Endothelial cell (in vitro differentiated cells): ENCODE data around the gene R3HDM1. TPM values are rescaled to one million over a fixed set of nuclear protein-coding genes. Genes with fewer than 3 reads are reported as not detected.

Source experiments
- DNase-seq: peaks from one replicate; pipeline ENCODE4 v3.0.0; 2021; ENCODE audit warnings: low spot score
- H3K27ac Mint-ChIP-seq: one replicate; pipeline ENCODE4 v1.8.0; 2021; ENCODE audit warnings: mixed read lengths, inconsistent platforms; ENCODE audit not compliant: unreplicated experiment
- H3K27me3 Mint-ChIP-seq: one replicate; pipeline ENCODE4 v1.8.0; 2021; ENCODE audit warnings: mild to moderate bottlenecking, moderate library complexity, mixed read lengths, inconsistent platforms; ENCODE audit not compliant: unreplicated experiment
- H3K36me3 Mint-ChIP-seq: one replicate; pipeline ENCODE4 v1.8.0; 2021; ENCODE audit warnings: mild to moderate bottlenecking, low read depth, mixed read lengths, inconsistent platforms; ENCODE audit not compliant: unreplicated experiment
- H3K4me1 Mint-ChIP-seq: one replicate; pipeline ENCODE4 v1.8.0; 2021; ENCODE audit warnings: mild to moderate bottlenecking, mixed read lengths, inconsistent platforms; ENCODE audit not compliant: unreplicated experiment
- H3K4me3 Mint-ChIP-seq: one replicate; pipeline ENCODE4 v1.8.0; 2021; ENCODE audit warnings: mild to moderate bottlenecking, mixed read lengths, inconsistent platforms; ENCODE audit not compliant: unreplicated experiment
- H3K9me3 Mint-ChIP-seq: one replicate; pipeline ENCODE4 v1.8.0; 2021; ENCODE audit warnings: mixed read lengths, inconsistent platforms; ENCODE audit not compliant: unreplicated experiment
- CTCF ChIP-seq: fragments of 200-600 bp; sonication (generic); IDR thresholded peaks from one replicate; pipeline ENCODE4 v1.5.0; 2021; ENCODE audit warnings: antibody characterized with exemption; ENCODE audit not compliant: unreplicated experiment
- total RNA-seq: library from RNA; stranded (reverse); fragmentation: NEBNext Ultra II Directional; extraction: Animal tissue kit (Norgen Biotek cat#: 25700); gene quantifications from one replicate; pipeline ENCODE4 v1.2.1, GENCODE V29; 2021; ENCODE audit not compliant: unreplicated experiment

Gene R3HDM1
- total RNA-seq, 1 donor from 2014 or later = 36.1 TPM

GRCh38 chr2:135657806-135658582 is 126.7 kb downstream of the R3HDM1 start:
- H3K9me3 Mint-ChIP-seq = no peaks in the 10 kb centered on the region
- no peak overlapping the region for H3K27ac Mint-ChIP-seq
- peak overlapping the region; percentile 62 for H3K4me3 Mint-ChIP-seq
- TF ChIP-seq CTCF = no peak
- H3K36me3 Mint-ChIP-seq = peaks cover 4% of the 10 kb centered on the region
- no peaks in the 10 kb centered on the region for H3K4me1 Mint-ChIP-seq
- peaks cover 1% of the 10 kb centered on the region for H3K27me3 Mint-ChIP-seq
- DNase-seq = no peak

- H3K36me3 Mint-ChIP-seq = no peaks in the 10 kb centered on the region
- no peak for TF ChIP-seq CTCF
- H3K27ac Mint-ChIP-seq = no peak overlapping the region
- peaks cover 10% of the 10 kb centered on the region for H3K4me1 Mint-ChIP-seq
- no peak for DNase-seq
- H3K9me3 Mint-ChIP-seq = no peaks in the 10 kb centered on the region
- no peak overlapping the region for H3K4me3 Mint-ChIP-seq
- H3K27me3 Mint-ChIP-seq = no peaks in the 10 kb centered on the region
These were observed 130.8 kb downstream of the R3HDM1 start for GRCh38 chr2:135662088-135662487.

- TF ChIP-seq CTCF = no peak
- Mint-ChIP-seq H3K4me1 (peaks cover 15% of the 10 kb centered on the region), H3K4me3 (no peak overlapping the region), H3K36me3 (no peaks in the 10 kb centered on the region), H3K9me3 (no peaks in the 10 kb centered on the region), H3K27me3 (no peaks in the 10 kb centered on the region), H3K27ac (no peak overlapping the region)
- DNase-seq = no peak
These were observed 131.9 kb downstream of the R3HDM1 start for GRCh38 chr2:135663148-135663700.

GRCh38 chr2:135664623-135665068 is 133.4 kb downstream of the R3HDM1 start:
- TF ChIP-seq CTCF = no peak
- no peaks in the 10 kb centered on the region for H3K9me3 Mint-ChIP-seq
- DNase-seq = no peak
- peaks cover 15% of the 10 kb centered on the region for H3K4me1 Mint-ChIP-seq
- H3K36me3 Mint-ChIP-seq = no peaks in the 10 kb centered on the region
- no peak overlapping the region for H3K4me3 Mint-ChIP-seq
- H3K27ac Mint-ChIP-seq = peak overlapping the region; percentile 11
- no peaks in the 10 kb centered on the region for H3K27me3 Mint-ChIP-seq

- Mint-ChIP-seq H3K27me3 (no peaks in the 10 kb centered on the region), H3K4me3 (no peak overlapping the region), H3K4me1 (peaks cover 15% of the 10 kb centered on the region), H3K9me3 (no peaks in the 10 kb centered on the region), H3K36me3 (peaks cover under 1% of the 10 kb centered on the region), H3K27ac (no peak overlapping the region)
- DNase-seq = no peak
- no peak for TF ChIP-seq CTCF
These were observed 135.8 kb downstream of the R3HDM1 start for GRCh38 chr2:135667045-135667444.
